Measurements from ENCODE around the gene B9D1.

The B9D1 gene

DNA sequence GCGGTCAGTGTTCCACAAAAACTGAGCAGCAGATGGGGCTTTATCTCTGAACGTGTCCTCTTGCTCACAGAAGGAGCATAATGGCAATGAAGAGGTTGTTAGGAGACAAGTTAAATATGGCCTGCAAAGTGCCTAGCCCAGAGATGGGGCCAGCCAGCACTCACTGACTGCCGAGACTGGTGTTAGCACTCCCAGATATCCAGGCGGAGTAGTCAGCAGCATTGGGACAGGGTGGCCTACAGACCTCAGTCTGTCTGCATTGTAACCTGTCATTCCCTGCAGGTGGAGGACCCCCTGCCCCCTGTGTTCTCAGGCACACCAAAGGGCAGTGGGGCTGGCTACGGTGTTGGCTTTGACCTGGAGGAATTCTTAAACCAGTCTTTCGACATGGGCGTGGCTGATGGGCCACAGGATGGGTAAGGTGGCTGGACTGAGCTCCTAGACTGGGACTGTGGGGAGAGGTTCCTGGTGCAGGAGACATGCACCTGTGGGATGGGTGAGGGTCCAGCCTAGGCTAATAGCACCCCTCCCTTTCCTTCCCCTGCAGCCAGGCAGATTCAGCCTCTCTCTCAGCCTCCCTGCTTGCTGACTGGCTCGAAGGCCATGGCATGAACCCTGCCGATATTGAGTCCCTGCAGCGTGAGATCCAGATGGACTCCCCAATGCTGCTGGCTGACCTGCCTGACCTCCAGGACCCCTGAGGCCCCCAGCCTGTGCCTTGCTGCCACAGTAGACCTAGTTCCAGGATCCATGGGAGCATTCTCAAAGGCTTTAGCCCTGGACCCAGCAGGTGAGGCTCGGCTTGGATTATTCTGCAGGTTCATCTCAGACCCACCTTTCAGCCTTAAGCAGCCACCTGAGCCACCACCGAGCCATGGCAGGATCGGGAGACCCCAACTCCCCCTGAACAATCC is 20.3 kb upstream of the B9D1 start:
- H3K4me3 ChIP-seq (ENCODE audit: insufficient read depth, low read depth, low read length) = no peak overlapping the region
- H3K36me3 ChIP-seq (ENCODE audit: control insufficient read depth, insufficient read depth, low read length) = peaks cover 43% of the 10 kb centered on the region
- no peak overlapping the region for H3K27ac ChIP-seq (ENCODE audit: insufficient read depth, low read depth, low read length, poor library complexity, severe bottlenecking)
- no peaks in the 10 kb centered on the region for H3K9me3 ChIP-seq (ENCODE audit: control insufficient read depth, low read length)
- no peaks in the 10 kb centered on the region for H3K27me3 ChIP-seq (ENCODE audit: control insufficient read depth, insufficient read depth, low read length, poor library complexity, severe bottlenecking)
- 95 to 96% methylated on average over 12 to 13 of the region's 13 CpGs for WGBS, 2 experiments
- peaks cover 30% of the 10 kb centered on the region for H3K4me1 ChIP-seq (ENCODE audit: control insufficient read depth, insufficient read depth, low read length)

DNA sequence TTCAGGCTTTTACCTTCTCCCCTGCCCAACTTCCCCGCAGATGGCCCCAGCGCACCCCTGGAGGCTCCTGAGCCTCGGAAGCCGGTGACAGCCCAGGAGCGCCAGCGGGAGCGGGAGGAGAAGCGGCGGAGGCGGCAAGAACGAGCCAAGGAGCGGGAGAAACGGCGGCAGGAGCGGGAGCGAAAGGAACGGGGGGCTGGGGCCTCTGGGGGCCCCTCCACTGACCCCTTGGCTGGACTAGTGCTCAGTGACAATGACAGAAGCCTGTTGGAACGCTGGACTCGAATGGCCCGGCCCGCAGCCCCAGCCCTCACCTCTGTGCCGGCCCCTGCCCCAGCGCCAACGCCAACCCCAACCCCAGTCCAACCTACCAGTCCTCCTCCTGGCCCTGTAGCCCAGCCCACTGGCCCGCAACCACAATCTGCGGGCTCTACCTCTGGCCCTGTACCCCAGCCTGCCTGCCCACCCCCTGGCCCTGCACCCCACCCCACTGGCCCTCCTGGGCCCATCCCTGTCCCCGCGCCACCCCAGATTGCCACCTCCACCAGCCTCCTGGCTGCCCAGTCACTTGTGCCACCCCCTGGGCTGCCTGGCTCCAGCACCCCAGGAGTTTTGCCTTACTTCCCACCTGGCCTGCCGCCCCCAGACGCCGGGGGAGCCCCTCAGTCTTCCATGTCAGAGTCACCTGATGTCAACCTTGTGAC is 19.4 kb upstream of the B9D1 start:
- 95% methylated on average over 31 of the region's 31 CpGs for WGBS, 2 experiments
- no peak overlapping the region for H3K27ac ChIP-seq (ENCODE audit: insufficient read depth, low read depth, low read length, poor library complexity, severe bottlenecking)
- no peaks in the 10 kb centered on the region for H3K27me3 ChIP-seq (ENCODE audit: control insufficient read depth, insufficient read depth, low read length, poor library complexity, severe bottlenecking)
- H3K36me3 ChIP-seq (ENCODE audit: control insufficient read depth, insufficient read depth, low read length) = peaks cover 43% of the 10 kb centered on the region
- H3K9me3 ChIP-seq (ENCODE audit: control insufficient read depth, low read length) = no peaks in the 10 kb centered on the region
- no peak overlapping the region for H3K4me3 ChIP-seq (ENCODE audit: insufficient read depth, low read depth, low read length)
- H3K4me1 ChIP-seq (ENCODE audit: control insufficient read depth, insufficient read depth, low read length) = peaks cover 23% of the 10 kb centered on the region

- peaks cover 19% of the 10 kb centered on the region for H3K4me1 ChIP-seq (ENCODE audit: control insufficient read depth, insufficient read depth, low read length)
- WGBS, 2 experiments = 94 to 96% methylated on average over 7 of the region's 7 CpGs
- H3K27ac ChIP-seq (ENCODE audit: insufficient read depth, low read depth, low read length, poor library complexity, severe bottlenecking) = no peak overlapping the region
- H3K9me3 ChIP-seq (ENCODE audit: control insufficient read depth, low read length) = no peaks in the 10 kb centered on the region
- peaks cover 43% of the 10 kb centered on the region for H3K36me3 ChIP-seq (ENCODE audit: control insufficient read depth, insufficient read depth, low read length)
- H3K27me3 ChIP-seq (ENCODE audit: control insufficient read depth, insufficient read depth, low read length, poor library complexity, severe bottlenecking) = no peaks in the 10 kb centered on the region
- H3K4me3 ChIP-seq (ENCODE audit: insufficient read depth, low read depth, low read length) = no peak overlapping the region
Observed at GRCh38 chr17:19381361-19381740, 18.8 kb upstream of the B9D1 start.

DNA sequence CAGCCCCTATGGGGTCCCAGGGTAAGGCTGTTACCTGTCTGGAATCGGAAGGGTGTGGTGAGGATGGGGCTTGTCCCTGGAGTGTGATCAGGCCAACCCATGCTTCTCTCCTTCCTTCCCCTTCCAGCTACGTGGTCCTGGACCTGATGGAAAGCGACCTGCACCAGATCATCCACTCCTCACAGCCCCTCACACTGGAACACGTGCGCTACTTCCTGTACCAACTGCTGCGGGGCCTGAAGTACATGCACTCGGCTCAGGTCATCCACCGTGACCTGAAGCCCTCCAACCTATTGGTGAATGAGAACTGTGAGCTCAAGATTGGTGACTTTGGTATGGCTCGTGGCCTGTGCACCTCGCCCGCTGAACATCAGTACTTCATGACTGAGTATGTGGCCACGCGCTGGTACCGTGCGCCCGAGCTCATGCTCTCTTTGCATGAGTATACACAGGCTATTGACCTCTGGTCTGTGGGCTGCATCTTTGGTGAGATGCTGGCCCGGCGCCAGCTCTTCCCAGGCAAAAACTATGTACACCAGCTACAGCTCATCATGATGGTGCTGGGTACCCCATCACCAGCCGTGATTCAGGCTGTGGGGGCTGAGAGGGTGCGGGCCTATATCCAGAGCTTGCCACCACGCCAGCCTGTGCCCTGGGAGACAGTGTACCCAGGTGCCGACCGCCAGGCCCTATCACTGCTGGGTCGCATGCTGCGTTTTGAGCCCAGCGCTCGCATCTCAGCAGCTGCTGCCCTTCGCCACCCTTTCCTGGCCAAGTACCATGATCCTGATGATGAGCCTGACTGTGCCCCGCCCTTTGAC is 18.2 kb upstream of the B9D1 start:
- Histone ChIP-seq H3K4me1 (ENCODE audit: control insufficient read depth, insufficient read depth, low read length) (peaks cover 16% of the 10 kb centered on the region), H3K4me3 (ENCODE audit: insufficient read depth, low read depth, low read length) (no peak overlapping the region), H3K27ac (ENCODE audit: insufficient read depth, low read depth, low read length, poor library complexity, severe bottlenecking) (no peak overlapping the region), H3K36me3 (ENCODE audit: control insufficient read depth, insufficient read depth, low read length) (peaks cover 43% of the 10 kb centered on the region), H3K27me3 (ENCODE audit: control insufficient read depth, insufficient read depth, low read length, poor library complexity, severe bottlenecking) (no peaks in the 10 kb centered on the region), H3K9me3 (ENCODE audit: control insufficient read depth, low read length) (no peaks in the 10 kb centered on the region)
- 96% methylated on average over 29 of the region's 29 CpGs for WGBS, 2 experiments

DNA sequence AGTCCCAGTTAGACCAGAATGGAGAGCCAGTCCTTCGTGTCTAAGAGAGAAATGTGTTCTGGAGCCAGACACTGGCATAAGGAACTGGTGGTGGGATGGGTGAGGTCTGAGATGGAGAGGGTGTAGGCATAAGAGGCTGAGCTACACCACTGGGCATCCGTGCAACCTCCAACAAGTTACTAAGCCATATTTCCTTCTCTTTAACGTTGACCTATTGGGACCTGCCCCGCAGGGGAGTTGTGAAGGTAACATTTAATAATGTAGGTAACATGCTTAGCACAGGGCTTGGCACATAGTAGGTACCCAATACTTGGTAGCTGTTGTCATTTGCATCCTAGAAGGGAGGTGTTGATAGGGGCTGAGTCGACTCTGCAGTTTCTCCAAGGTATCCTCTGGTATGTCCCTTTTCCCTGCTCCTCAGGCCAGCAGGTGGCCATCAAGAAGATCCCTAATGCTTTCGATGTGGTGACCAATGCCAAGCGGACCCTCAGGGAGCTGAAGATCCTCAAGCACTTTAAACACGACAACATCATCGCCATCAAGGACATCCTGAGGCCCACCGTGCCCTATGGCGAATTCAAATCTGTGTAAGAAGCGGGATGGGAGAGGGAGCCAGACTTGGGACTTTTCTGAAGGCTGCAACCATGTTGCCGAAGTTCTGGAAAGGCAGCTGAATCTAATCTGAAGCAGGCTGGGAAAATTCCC is 17.0 kb upstream of the B9D1 start:
- Histone ChIP-seq H3K4me1 (ENCODE audit: control insufficient read depth, insufficient read depth, low read length) (peaks cover 12% of the 10 kb centered on the region), H3K9me3 (ENCODE audit: control insufficient read depth, low read length) (no peaks in the 10 kb centered on the region), H3K4me3 (ENCODE audit: insufficient read depth, low read depth, low read length) (peak overlapping the region; percentile 72), H3K36me3 (ENCODE audit: control insufficient read depth, insufficient read depth, low read length) (peaks cover 43% of the 10 kb centered on the region), H3K27me3 (ENCODE audit: control insufficient read depth, insufficient read depth, low read length, poor library complexity, severe bottlenecking) (no peaks in the 10 kb centered on the region), H3K27ac (ENCODE audit: insufficient read depth, low read depth, low read length, poor library complexity, severe bottlenecking) (no peak overlapping the region)
- WGBS, 2 experiments = 85 to 91% methylated on average over 13 of the region's 13 CpGs

DNA sequence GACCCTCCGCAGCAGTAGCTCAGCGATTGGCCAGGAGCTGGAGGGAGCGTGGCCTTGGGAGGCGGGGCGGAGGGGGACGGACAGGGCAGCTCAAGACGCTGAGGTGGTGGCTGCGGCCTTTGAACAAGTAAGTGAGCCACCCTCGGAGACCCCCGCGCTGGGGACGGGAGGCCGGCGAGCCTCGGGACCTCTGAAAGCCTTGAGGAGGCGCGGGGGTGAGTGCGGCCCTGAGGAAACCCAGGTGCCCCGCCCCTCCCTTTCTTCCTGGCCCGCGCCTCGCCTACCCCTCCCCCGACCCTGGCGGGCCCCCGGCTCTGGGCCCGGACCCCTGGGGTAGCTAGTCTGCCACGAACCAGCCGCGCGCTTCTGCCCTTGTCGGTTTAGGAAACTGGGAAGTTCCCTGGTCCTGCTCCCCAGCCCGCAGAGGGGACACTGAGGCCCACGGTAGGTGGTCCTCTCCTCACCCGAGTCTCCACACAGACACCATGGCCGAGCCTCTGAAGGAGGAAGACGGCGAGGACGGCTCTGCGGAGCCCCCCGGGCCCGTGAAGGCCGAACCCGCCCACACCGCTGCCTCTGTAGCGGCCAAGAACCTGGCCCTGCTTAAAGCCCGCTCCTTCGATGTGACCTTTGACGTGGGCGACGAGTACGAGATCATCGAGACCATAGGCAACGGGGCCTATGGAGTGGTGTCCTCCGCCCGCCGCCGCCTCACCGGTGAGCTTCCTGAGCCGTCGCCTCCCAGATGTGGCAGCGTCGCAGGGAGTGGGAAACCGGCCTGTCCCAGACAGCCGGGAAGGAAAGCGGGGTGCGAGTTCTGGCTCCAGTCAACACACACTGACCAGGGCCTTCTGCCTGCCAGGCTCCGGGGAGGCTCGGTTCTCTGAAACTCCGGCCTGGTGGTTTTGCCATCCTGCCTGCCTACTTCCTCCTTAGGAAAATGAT is 16.2 kb upstream of the B9D1 start, which contains the start of gene MAPK7:
MAPK7 (plus strand) TSS at position 83 of the 945 bp plus-strand sequence; CDS start at position 486, 403 bp downstream.
- peak within 1 kb of the TSS; percentile 88 for H3K27ac ChIP-seq (ENCODE audit: insufficient read depth, low read depth, low read length, poor library complexity, severe bottlenecking)
- peak within 1 kb of the TSS; percentile 72 for H3K4me3 ChIP-seq (ENCODE audit: insufficient read depth, low read depth, low read length)
- H3K4me1 ChIP-seq (ENCODE audit: control insufficient read depth, insufficient read depth, low read length) = peaks cover 10% of the 10 kb centered on the region
- WGBS, 2 experiments = 6 to 7% methylated on average over 69 of the region's 69 CpGs
- no peaks in the 10 kb centered on the region for H3K9me3 ChIP-seq (ENCODE audit: control insufficient read depth, low read length)
- H3K27me3 ChIP-seq (ENCODE audit: control insufficient read depth, insufficient read depth, low read length, poor library complexity, severe bottlenecking) = no peaks in the 10 kb centered on the region
- peaks cover 38% of the 10 kb centered on the region for H3K36me3 ChIP-seq (ENCODE audit: control insufficient read depth, insufficient read depth, low read length)

GRCh38 chr17:19377602-19378415 is 15.3 kb upstream of the B9D1 start:
- Histone ChIP-seq H3K9me3 (ENCODE audit: control insufficient read depth, low read length) (no peaks in the 10 kb centered on the region), H3K4me1 (ENCODE audit: control insufficient read depth, insufficient read depth, low read length) (peaks cover 10% of the 10 kb centered on the region), H3K36me3 (ENCODE audit: control insufficient read depth, insufficient read depth, low read length) (peaks cover 30% of the 10 kb centered on the region), H3K27me3 (ENCODE audit: control insufficient read depth, insufficient read depth, low read length, poor library complexity, severe bottlenecking) (no peaks in the 10 kb centered on the region), H3K27ac (ENCODE audit: insufficient read depth, low read depth, low read length, poor library complexity, severe bottlenecking) (peak overlapping the region; percentile 88), H3K4me3 (ENCODE audit: insufficient read depth, low read depth, low read length) (peak overlapping the region; percentile 72)
- WGBS, 2 experiments = 0% methylated on average over 67 of the region's 67 CpGs

DNA sequence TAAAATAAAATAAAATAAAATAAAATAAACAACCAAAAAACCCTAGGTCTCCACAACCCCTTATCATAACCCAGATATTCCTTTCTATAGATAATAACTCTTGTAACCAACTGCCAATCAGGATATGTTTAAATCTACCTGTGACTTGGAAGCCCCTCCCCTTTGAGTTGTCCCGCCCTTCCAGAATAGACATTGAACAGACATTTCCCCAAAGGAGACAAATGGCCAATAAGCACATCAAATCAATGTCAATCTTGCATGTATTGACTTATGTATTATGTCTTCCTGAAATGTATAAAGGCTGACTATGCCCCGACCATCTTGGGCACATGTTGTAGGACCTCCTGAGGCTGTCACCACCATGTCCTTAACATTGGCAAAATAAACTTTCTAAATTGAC is 14.3 kb upstream of the B9D1 start:
- H3K9me3 ChIP-seq (ENCODE audit: control insufficient read depth, low read length) = no peaks in the 10 kb centered on the region
- H3K4me3 ChIP-seq (ENCODE audit: insufficient read depth, low read depth, low read length) = peak overlapping the region; percentile 72
- no peaks in the 10 kb centered on the region for H3K27me3 ChIP-seq (ENCODE audit: control insufficient read depth, insufficient read depth, low read length, poor library complexity, severe bottlenecking)
- H3K4me1 ChIP-seq (ENCODE audit: control insufficient read depth, insufficient read depth, low read length) = peaks cover 10% of the 10 kb centered on the region
- H3K36me3 ChIP-seq (ENCODE audit: control insufficient read depth, insufficient read depth, low read length) = peaks cover 20% of the 10 kb centered on the region
- H3K27ac ChIP-seq (ENCODE audit: insufficient read depth, low read depth, low read length, poor library complexity, severe bottlenecking) = peak overlapping the region; percentile 88
- WGBS, 2 experiments = 67 to 81% methylated on average over 2 of the region's 2 CpGs
